H1 (cell line): ENCODE measurements around the gene ADPRH. TPM values are rescaled to one million over a fixed set of nuclear protein-coding genes. Genes with fewer than 3 reads are reported as not detected.

ENCODE experiments used
- CTCF ChIA-PET: fragments of 300-600 bp; sonication (Branson Sonifier 250); formaldehyde crosslinking; loops from one replicate; lab custom pipeline; 2021; ENCODE audit not compliant: partially characterized antibody; lab: Charles Lee
- POLR2A ChIA-PET: fragments of 300-600 bp; sonication (Branson Sonifier 250); formaldehyde crosslinking; loops from one replicate; lab custom pipeline; 2021; ENCODE audit warnings: inconsistent platforms; ENCODE audit not compliant: partially characterized antibody; lab: Charles Lee
- DNase-seq, 2 experiments: peaks; one replicate each; pipeline versions ENCODE4 v3.0.0 to v3.0.0-alpha.2; 2010 to 2022; ENCODE audit warnings: low spot score in 2 of 2, low read depth in 1 of 2, mixed read lengths in 1 of 2
- FAIRE-seq: peaks from 2 replicates; lab custom pipeline; 2011; peaks lifted over from hg19 to GRCh38; lab: Jason Lieb, UNC
- H2AFZ ChIP-seq: 2 replicates; pipeline ENCODE4 v1.8.1; 2012; ENCODE audit warnings: low read length, inconsistent platforms
- H2AK5ac ChIP-seq: 2 replicates; pipeline ENCODE4 v1.6.1; 2013; ENCODE audit warnings: low read depth, low read length
- H2BK120ac ChIP-seq: replicated peaks from 2 replicates; pipeline ENCODE3; 2013; ENCODE audit warnings: low read depth, low read length, inconsistent platforms
- H2BK12ac ChIP-seq: 2 replicates; pipeline ENCODE4 v1.6.1; 2013; ENCODE audit warnings: low read depth, low read length
- H2BK15ac ChIP-seq: 2 replicates; pipeline ENCODE4 v1.6.1; 2013; ENCODE audit warnings: low read length
- H2BK20ac ChIP-seq: 2 replicates; pipeline ENCODE4 v1.6.1; 2013; ENCODE audit warnings: low read length
- H2BK5ac ChIP-seq: 2 replicates; pipeline ENCODE4 v1.6.1; 2013; ENCODE audit warnings: low read depth, low read length
- H3K14ac ChIP-seq: 2 replicates; pipeline ENCODE4 v1.6.1; 2013; ENCODE audit warnings: inconsistent platforms; ENCODE audit not compliant: insufficient read length
- H3K18ac ChIP-seq: 2 replicates; pipeline ENCODE4 v1.6.1; 2013; ENCODE audit warnings: low read length; ENCODE audit errors: extremely low read depth
- H3K23ac ChIP-seq: 2 replicates; pipeline ENCODE4 v1.6.1; 2013; ENCODE audit warnings: inconsistent platforms; ENCODE audit not compliant: insufficient read length
- H3K23me2 ChIP-seq: 2 replicates; pipeline ENCODE4 v1.6.1; 2013; ENCODE audit warnings: low read depth, low read length
- H3K27ac ChIP-seq: 2 replicates; pipeline ENCODE4 v1.6.1; 2011; ENCODE audit warnings: low read depth, low read length, inconsistent platforms
- H3K27me3 ChIP-seq, 4 experiments: replicated peaks in 1 of 4; 1 replicate in 1 of 4; 2 replicates in 3 of 4; pipeline versions ENCODE4 v1.6.1 to v1.8.1; 2011 to 2013; ENCODE audit warnings: low read length in 3 of 4, mild to moderate bottlenecking in 3 of 4, inconsistent platforms in 2 of 4, mixed read lengths in 2 of 4, moderate library complexity in 1 of 4; ENCODE audit not compliant: control insufficient read depth in 3 of 4, insufficient read depth in 3 of 4; ENCODE audit errors: extremely low read depth in 1 of 4
- H3K36me3 ChIP-seq, 4 experiments: 2 replicates each; pipeline versions ENCODE4 v1.6.1 to v1.8.1; 2011 to 2013; ENCODE audit warnings: mild to moderate bottlenecking in 4 of 4, low read length in 3 of 4, moderate library complexity in 2 of 4, control low read depth in 1 of 4, inconsistent platforms in 1 of 4; ENCODE audit not compliant: insufficient read depth in 4 of 4, control insufficient read depth in 2 of 4
- H3K4ac ChIP-seq: replicated peaks from 2 replicates; pipeline ENCODE3; 2013; ENCODE audit warnings: low read length, low read depth, mixed read lengths, inconsistent platforms; ENCODE audit not compliant: insufficient read length
- H3K4me1 ChIP-seq, 4 experiments: replicated peaks in 1 of 4; 1 replicate in 1 of 4; 2 replicates in 3 of 4; pipeline versions ENCODE4 v1.6.1 to v1.8.1; 2011 to 2013; ENCODE audit warnings: low read length in 3 of 4, inconsistent platforms in 2 of 4, mixed read lengths in 1 of 4; ENCODE audit not compliant: insufficient read depth in 4 of 4, control insufficient read depth in 3 of 4
- H3K4me2 ChIP-seq, 2 experiments: 2 replicates each; pipeline versions ENCODE4 v1.6.1 to v1.8.1; 2011 to 2013; ENCODE audit warnings: low read depth in 2 of 2, low read length in 2 of 2, control low read depth in 1 of 2, inconsistent platforms in 1 of 2, mild to moderate bottlenecking in 1 of 2; ENCODE audit not compliant: insufficient read depth in 1 of 2
- H3K4me3 ChIP-seq, 4 experiments: fragments of 200-600, 300-600 bp in 1 of 4; sonication (generic), shearing (Covaris generic), sonication (Bioruptor Twin) in 1 of 4; 2 replicates each; pipeline versions ENCODE4 v1.5.1 to v1.8.1; 2011 to 2016; ENCODE audit warnings: low read length in 4 of 4, low read depth in 3 of 4, control low read depth in 2 of 4, inconsistent platforms in 2 of 4, mild to moderate bottlenecking in 2 of 4, mixed read lengths in 1 of 4, moderate library complexity in 1 of 4; ENCODE audit not compliant: insufficient read depth in 2 of 4; ENCODE audit errors: extremely low read depth in 1 of 4
- H3K56ac ChIP-seq: replicated peaks from 2 replicates; pipeline ENCODE3; 2013; ENCODE audit warnings: low read depth, mild to moderate bottlenecking, mixed read lengths, low read length, inconsistent platforms; ENCODE audit not compliant: insufficient read length
- H3K79me1 ChIP-seq: 2 replicates; pipeline ENCODE4 v1.6.1; 2013; ENCODE audit warnings: low read depth, low read length, control low read depth
- H3K79me2 ChIP-seq, 2 experiments: 2 replicates each; pipeline versions ENCODE4 v1.6.1 to v1.8.1; 2012 to 2013; ENCODE audit warnings: low read length in 2 of 2, mild to moderate bottlenecking in 2 of 2, inconsistent platforms in 1 of 2; ENCODE audit not compliant: insufficient read depth in 2 of 2, control insufficient read depth in 1 of 2
- H3K9ac ChIP-seq, 4 experiments: replicated peaks in 1 of 4; 1 replicate in 1 of 4; 2 replicates in 3 of 4; pipeline versions ENCODE4 v1.6.1 to v1.8.1; 2011 to 2013; ENCODE audit warnings: low read depth in 3 of 4, low read length in 3 of 4, control low read depth in 2 of 4, mild to moderate bottlenecking in 2 of 4, moderate library complexity in 2 of 4, inconsistent platforms in 1 of 4; ENCODE audit errors: extremely low read depth in 1 of 4
- H3K9me3 ChIP-seq, 2 experiments: 2 replicates each; pipeline versions ENCODE4 v1.6.1 to v1.8.1; 2012 to 2013; ENCODE audit warnings: mild to moderate bottlenecking in 2 of 2, moderate library complexity in 2 of 2, control low read depth in 1 of 2, inconsistent platforms in 1 of 2, low read depth in 1 of 2, low read length in 1 of 2, mixed read lengths in 1 of 2; ENCODE audit not compliant: insufficient read depth in 2 of 2
- H4K20me1 ChIP-seq, 2 experiments: replicated peaks in 1 of 2; 2 replicates each; pipeline versions ENCODE3 to v1.8.1; 2011 to 2013; ENCODE audit warnings: inconsistent platforms in 2 of 2, low read length in 2 of 2, mild to moderate bottlenecking in 1 of 2; ENCODE audit not compliant: insufficient read depth in 2 of 2, control insufficient read depth in 1 of 2
- H4K5ac ChIP-seq: 2 replicates; pipeline ENCODE4 v1.6.1; 2013; ENCODE audit warnings: low read length, low read depth, mixed read lengths, inconsistent platforms; ENCODE audit not compliant: insufficient read length
- H4K8ac ChIP-seq: 2 replicates; pipeline ENCODE4 v1.8.0; 2013; ENCODE audit warnings: mild to moderate bottlenecking, moderate library complexity, low read length, inconsistent platforms; ENCODE audit not compliant: insufficient read depth; ENCODE audit errors: extremely low read depth
- H4K91ac ChIP-seq: replicated peaks from 2 replicates; pipeline ENCODE3; 2013; ENCODE audit warnings: low read length, mixed read lengths, inconsistent platforms; ENCODE audit not compliant: insufficient read length
- ASH2L ChIP-seq: fragments of 200-600, 300-600 bp; sonication (generic); IDR thresholded peaks from one replicate; pipeline ENCODE4 v1.7.1; 2017; ENCODE audit warnings: low read length
- CTBP2 ChIP-seq: IDR thresholded peaks from 2 replicates; pipeline ENCODE4 v1.7.0; 2011; ENCODE audit warnings: borderline replicate concordance, mild to moderate bottlenecking, moderate library complexity, mixed read lengths, low read length; ENCODE audit not compliant: insufficient read depth, insufficient read length
- KDM1A ChIP-seq: fragments of 200-600, 300-600 bp; sonication (generic); IDR thresholded peaks from 2 replicates; pipeline ENCODE4 v1.7.1; 2016; ENCODE audit warnings: mild to moderate bottlenecking, low read length, borderline replicate concordance
- POU5F1 ChIP-seq: IDR thresholded peaks from 2 replicates; pipeline ENCODE4 v1.6.1; 2011; ENCODE audit warnings: low read depth, mild to moderate bottlenecking, low read length, moderate library complexity
- SP1 ChIP-seq: IDR thresholded peaks from 2 replicates; pipeline ENCODE4 v1.6.1; 2011; ENCODE audit warnings: low read depth, low read length
- SUZ12 ChIP-seq: fragments of 200-600 bp; sonication (generic); IDR thresholded peaks from 2 replicates; pipeline ENCODE4 v1.6.1; 2012; ENCODE audit warnings: mild to moderate bottlenecking, inconsistent platforms, low read length, moderate library complexity, mixed read lengths
- WGBS, 2 experiments: shearing (Covaris generic) in 1 of 2; methylation state at CpG; one replicate each; pipeline versions ENCODE4 v1.1.6 to v1.1.7; 2013 to 2015; ENCODE audit warnings: low lambda C conversion rate in 2 of 2, mixed read lengths in 2 of 2, inconsistent platforms in 1 of 2, low coverage in 1 of 2, missing lambda C conversion rate in 1 of 2; ENCODE audit not compliant: insufficient replicate concordance in 2 of 2, insufficient coverage in 1 of 2, insufficient read length in 1 of 2; ENCODE audit errors: extremely low coverage in 1 of 2, missing lambda C conversion rate in 1 of 2; 5-methylcytosine and 5-hydroxymethylcytosine counted together
- polyA plus RNA-seq, 7 experiments: library from polyadenylated mRNA; depleted of rRNA in 3 of 7; stranded (reverse) in 5 of 7; unstranded in 2 of 7; fragments of >200 nt in 5 of 7; fragments of 200-250 nt in 2 of 7; gene quantifications; 1 replicate in 5 of 7; 2 replicates in 1 of 7; 4 replicates in 1 of 7; pipeline versions ENCODE4 v1.2.1 to v1.2.3, GENCODE V29; 2011 to 2013; ENCODE audit warnings: missing spikeins in 2 of 7, mixed read lengths in 2 of 7
- total RNA-seq: library from RNA; stranded (reverse); fragmentation: NEBNext Ultra II Directional; extraction: Animal tissue kit (Norgen Biotek cat#: 25700); gene quantifications from 2 replicates; pipeline ENCODE4 v1.2.1, GENCODE V29; 2021
- TF ChIP-seq, protein P1 (sequence below): IDR thresholded peaks from 2 replicates; pipeline ENCODE4 v1.6.1; 2012; ENCODE audit warnings: inconsistent platforms
- TF ChIP-seq, protein P2 (sequence below): IDR thresholded peaks from 2 replicates; pipeline ENCODE4 v1.6.1; 2011; ENCODE audit warnings: low read depth, mild to moderate bottlenecking, low read length; ENCODE audit not compliant: insufficient read depth
- TF ChIP-seq, protein P3 (sequence below): IDR thresholded peaks from 2 replicates; pipeline ENCODE4 v1.6.1; 2011; ENCODE audit warnings: low read length, improper control_type of control experiment
- TF ChIP-seq, protein P4 (sequence below): IDR thresholded peaks from 2 replicates; pipeline ENCODE4 v1.6.1; 2012; ENCODE audit warnings: low read length, inconsistent platforms

The ADPRH gene
- total and polyA plus RNA-seq, 2 of the 8 experiments (the other 6 are each of a cell fraction or from before 2014, with no cell fraction given) = 2.6 to 4.2 TPM

DNA sequence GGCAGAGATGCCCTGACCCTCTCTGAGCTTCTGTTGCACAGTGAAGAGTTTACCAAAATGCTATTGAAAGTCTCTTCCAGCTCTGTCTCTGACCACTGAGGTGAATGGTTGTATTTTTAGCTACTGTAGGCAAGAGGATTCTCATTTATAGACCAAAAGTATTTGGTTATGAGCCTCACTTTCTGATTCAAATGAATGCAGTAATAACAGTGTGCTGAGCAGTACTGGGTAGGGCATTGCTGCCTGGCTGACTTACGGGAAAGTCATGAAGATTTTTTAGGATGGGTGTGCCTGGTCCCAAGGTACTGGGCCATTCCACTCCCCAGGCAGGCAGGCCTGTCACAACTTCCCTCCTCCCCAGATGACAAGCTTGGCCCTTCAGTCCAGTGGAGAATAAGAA, 33.9 kb downstream of the ADPRH start:
- ChIA-PET POLR2A (interaction anchor here (1.4 kb wide), 1 partner anchor 14 kb away, joined by 4 read pairs; no protein-coding TSS in a partner anchor), CTCF (interaction anchor here (1.0 to 4.3 kb wide), 6 partner anchors 13 to 132 kb away, joined by 3 to 32 read pairs (median 4); no protein-coding TSS in a partner anchor)
- Histone ChIP-seq H4K20me1 (no peaks in the 10 kb centered on the region), H3K27ac (no peak overlapping the region), H2BK5ac (no peak overlapping the region), H2BK12ac (no peak overlapping the region), H3K4me1 (no peaks in the 10 kb centered on the region; a peak in 1 of 7 replicates), H2BK20ac (no peak overlapping the region), H2AFZ (no peak overlapping the region), H4K91ac (no peak overlapping the region), H4K5ac (no peak overlapping the region), H3K9ac (no peak overlapping the region), H3K9me3 (no peaks in the 10 kb centered on the region), H3K79me2 (no peaks in the 10 kb centered on the region), H3K36me3 (no peaks in the 10 kb centered on the region), H3K23ac (no peak overlapping the region), H3K79me1 (no peaks in the 10 kb centered on the region), H3K18ac (no peak overlapping the region), H3K27me3 (no peaks in the 10 kb centered on the region), H2BK15ac (no peak overlapping the region), H3K4ac (no peak overlapping the region), H2AK5ac (no peak overlapping the region), H4K8ac (no peak overlapping the region), H3K4me3 (no peak overlapping the region), H3K56ac (no peak overlapping the region), H3K4me2 (no peak overlapping the region), H3K14ac (no peak overlapping the region), H3K23me2 (no peaks in the 10 kb centered on the region), H2BK120ac (no peak overlapping the region)
- DNase-seq = no peak
- 100% methylated on average over 1 of the region's 1 CpG; no CpG with 5 or more reads in 1 of the 2 experiments for WGBS, 2 experiments
- FAIRE-seq = no peak
- TF ChIP-seq, protein P1, sequence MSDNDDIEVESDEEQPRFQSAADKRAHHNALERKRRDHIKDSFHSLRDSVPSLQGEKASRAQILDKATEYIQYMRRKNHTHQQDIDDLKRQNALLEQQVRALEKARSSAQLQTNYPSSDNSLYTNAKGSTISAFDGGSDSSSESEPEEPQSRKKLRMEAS = no peak
- TF ChIP-seq, protein P2, sequence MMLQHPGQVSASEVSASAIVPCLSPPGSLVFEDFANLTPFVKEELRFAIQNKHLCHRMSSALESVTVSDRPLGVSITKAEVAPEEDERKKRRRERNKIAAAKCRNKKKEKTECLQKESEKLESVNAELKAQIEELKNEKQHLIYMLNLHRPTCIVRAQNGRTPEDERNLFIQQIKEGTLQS = no peak
- TF ChIP-seq ASH2L = no peak
- no peak for TF ChIP-seq SP1
- TF ChIP-seq SUZ12 = no peak
- no peak for TF ChIP-seq CTBP2
- TF ChIP-seq, protein P3, sequence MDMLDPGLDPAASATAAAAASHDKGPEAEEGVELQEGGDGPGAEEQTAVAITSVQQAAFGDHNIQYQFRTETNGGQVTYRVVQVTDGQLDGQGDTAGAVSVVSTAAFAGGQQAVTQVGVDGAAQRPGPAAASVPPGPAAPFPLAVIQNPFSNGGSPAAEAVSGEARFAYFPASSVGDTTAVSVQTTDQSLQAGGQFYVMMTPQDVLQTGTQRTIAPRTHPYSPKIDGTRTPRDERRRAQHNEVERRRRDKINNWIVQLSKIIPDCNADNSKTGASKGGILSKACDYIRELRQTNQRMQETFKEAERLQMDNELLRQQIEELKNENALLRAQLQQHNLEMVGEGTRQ = no peak
- TF ChIP-seq KDM1A = no peak
- no peak for TF ChIP-seq POU5F1
- TF ChIP-seq, protein P4, sequence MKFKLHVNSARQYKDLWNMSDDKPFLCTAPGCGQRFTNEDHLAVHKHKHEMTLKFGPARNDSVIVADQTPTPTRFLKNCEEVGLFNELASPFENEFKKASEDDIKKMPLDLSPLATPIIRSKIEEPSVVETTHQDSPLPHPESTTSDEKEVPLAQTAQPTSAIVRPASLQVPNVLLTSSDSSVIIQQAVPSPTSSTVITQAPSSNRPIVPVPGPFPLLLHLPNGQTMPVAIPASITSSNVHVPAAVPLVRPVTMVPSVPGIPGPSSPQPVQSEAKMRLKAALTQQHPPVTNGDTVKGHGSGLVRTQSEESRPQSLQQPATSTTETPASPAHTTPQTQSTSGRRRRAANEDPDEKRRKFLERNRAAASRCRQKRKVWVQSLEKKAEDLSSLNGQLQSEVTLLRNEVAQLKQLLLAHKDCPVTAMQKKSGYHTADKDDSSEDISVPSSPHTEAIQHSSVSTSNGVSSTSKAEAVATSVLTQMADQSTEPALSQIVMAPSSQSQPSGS = no peak
